Measurements from ENCODE around the gene B3GNT7.

The B3GNT7 gene

DNA sequence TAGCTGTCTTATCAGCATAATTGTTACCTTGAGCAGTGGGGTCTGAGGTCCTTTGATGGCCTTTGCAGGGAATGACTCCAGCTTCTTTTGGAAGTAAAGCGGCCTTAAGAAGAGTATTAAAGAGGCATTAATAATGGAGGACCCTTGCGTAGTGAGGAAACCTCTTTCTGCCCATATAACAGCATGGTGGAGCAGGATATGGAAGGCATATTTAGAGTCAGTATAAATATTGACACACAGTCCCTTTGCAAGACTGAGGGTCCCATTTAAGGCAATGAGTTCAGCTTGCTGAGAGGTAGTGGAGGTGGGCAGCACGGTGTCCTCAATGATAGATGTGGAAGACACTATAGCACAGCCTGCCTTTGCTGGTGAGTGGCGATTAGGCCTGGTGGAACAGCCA, 36.1 kb downstream of the B3GNT7 start:
- DNase-seq = no peak

GRCh38 chr2:231433990-231434389, 38.5 kb downstream of the B3GNT7 start:
- no peak for DNase-seq

DNA sequence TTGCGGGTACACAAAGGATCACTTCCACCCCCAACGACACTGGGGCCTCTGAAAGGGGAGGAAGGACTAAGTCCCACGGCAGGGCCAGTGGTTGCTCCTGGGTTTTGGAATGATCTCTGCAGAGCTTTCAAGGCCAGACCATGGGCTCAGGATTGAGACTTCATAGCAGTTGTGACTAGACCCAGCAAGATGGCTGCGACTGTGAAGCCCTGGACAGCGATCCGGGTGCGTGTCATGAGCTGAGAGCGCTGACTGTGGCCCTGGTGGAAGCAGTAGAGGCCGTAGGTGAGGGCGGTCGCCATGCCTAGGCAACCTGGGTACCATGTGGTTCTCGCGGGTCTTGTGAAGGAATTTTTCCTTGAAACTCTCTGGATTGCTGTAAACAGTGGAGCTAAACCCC, 41.4 kb downstream of the B3GNT7 start:
- DNase-seq = no peak

DNA sequence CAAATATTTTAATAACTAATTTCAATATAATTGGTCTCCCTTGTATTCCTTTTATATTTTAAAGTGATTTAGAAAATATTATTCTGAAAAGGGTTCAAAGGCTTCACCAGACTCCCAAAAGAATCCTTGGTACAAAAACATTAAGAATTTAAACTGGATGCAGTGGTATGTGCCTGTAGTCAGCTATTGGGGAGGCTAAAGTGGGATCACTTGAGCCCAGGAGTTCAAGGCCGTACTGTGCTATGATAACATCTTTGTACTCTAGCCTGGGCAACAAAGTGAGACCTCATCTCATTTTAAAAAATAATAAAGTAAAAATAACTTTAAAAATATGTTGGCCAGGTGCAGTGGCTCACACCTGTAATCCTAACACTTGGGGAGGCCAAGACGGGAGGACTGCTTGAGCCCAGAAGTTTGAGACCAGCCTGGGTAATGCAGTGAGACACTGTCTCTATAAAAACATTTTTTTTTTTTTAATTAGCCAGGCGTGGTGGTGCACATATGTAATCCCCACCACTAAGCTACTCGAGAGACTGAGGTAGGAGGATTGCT, 54.1 kb downstream of the B3GNT7 start:
- no peak for DNase-seq

DNA sequence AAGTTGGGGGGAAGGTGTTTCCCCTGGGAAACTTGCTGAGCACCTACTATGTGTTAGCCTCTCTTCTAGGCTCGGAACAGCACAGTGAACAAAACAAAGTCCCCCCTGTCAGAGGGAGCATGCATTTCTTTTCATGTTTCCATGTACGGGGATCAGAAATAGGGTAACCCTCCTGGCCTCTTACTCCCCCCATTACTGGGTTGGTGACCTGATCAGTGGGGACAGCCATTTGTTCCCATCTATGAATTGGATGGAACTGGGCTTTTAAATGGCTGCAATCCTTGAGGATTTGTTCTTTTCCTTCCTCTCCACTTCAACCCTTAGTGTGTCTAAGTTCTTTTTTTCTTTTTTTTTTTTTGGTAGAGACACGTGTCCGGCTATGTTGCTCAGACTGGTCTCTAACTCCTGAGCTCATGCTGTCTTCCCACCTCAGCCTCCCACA, 55.1 kb downstream of the B3GNT7 start:
- no peak for DNase-seq

Data from NCI-H2227 treated with DMSO at 0.1 percent for 48 hours (cell line).